Testis (tissue), 2 donors: ENCODE measurements around the gene ASPHD2.

Source experiments
- POLR2A ChIP-seq: fragments of 450-650 bp; IDR thresholded peaks from one replicate; pipeline ENCODE4 v1.6.1; 2017; ENCODE audit warnings: antibody characterized with exemption, mild to moderate bottlenecking, moderate library complexity
- TF ChIP-seq, protein P1 (sequence below), 3 experiments: fragments of 450-650 bp in 2 of 3; fragments of 200-600 bp in 1 of 3; sonication (generic) in 1 of 3; IDR thresholded peaks; one replicate each; pipeline ENCODE4 v1.5.1; 2016 to 2019; ENCODE audit warnings: antibody characterized with exemption in 3 of 3, mild to moderate bottlenecking in 2 of 3, moderate library complexity in 1 of 3

DNA sequence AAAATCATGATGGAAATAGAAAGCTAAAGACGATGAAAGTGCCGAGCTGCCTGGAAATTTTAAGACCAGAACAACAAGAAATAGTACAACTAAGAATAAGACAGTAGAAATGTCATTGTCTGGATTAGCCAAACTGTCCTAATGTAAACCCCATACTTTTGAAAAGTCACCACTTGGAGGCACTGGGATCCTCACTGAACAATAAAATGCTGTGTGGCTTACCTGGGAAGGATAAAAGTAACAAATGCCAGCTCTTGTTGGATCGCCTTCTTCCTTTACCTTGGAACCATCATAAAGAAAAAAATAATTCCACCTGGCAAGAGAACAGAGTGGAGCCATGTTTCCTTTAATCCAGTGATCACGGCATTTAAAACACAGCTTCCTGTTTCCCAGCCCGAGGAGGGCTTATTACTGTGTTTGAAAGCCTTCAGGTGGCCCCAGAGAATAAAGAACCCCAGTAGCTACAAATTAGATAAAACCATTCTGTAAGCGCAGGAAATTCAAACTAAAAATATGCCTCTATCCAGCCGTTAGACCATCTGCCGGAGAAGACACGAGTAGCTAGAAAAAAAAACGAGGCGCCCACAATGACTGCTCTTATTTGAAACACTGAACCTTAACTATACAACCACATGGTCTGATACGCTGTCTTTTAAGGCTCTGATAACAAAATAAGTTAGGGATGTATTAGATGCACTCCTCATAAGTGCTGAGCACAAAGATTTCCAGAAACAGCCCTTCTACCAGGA is 50.2 kb downstream of the ASPHD2 start:
- TF ChIP-seq, protein P1, sequence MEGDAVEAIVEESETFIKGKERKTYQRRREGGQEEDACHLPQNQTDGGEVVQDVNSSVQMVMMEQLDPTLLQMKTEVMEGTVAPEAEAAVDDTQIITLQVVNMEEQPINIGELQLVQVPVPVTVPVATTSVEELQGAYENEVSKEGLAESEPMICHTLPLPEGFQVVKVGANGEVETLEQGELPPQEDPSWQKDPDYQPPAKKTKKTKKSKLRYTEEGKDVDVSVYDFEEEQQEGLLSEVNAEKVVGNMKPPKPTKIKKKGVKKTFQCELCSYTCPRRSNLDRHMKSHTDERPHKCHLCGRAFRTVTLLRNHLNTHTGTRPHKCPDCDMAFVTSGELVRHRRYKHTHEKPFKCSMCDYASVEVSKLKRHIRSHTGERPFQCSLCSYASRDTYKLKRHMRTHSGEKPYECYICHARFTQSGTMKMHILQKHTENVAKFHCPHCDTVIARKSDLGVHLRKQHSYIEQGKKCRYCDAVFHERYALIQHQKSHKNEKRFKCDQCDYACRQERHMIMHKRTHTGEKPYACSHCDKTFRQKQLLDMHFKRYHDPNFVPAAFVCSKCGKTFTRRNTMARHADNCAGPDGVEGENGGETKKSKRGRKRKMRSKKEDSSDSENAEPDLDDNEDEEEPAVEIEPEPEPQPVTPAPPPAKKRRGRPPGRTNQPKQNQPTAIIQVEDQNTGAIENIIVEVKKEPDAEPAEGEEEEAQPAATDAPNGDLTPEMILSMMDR (IDR thresholded peaks at IDR 0.05): no peak
- no peak for TF ChIP-seq POLR2A
